ENCODE results near the gene C3orf22.

The C3orf22 gene

GRCh38 chr3:126526668-126527005 lies 32.1 kb downstream of the C3orf22 start:
- no peak for DNase-seq

DNA sequence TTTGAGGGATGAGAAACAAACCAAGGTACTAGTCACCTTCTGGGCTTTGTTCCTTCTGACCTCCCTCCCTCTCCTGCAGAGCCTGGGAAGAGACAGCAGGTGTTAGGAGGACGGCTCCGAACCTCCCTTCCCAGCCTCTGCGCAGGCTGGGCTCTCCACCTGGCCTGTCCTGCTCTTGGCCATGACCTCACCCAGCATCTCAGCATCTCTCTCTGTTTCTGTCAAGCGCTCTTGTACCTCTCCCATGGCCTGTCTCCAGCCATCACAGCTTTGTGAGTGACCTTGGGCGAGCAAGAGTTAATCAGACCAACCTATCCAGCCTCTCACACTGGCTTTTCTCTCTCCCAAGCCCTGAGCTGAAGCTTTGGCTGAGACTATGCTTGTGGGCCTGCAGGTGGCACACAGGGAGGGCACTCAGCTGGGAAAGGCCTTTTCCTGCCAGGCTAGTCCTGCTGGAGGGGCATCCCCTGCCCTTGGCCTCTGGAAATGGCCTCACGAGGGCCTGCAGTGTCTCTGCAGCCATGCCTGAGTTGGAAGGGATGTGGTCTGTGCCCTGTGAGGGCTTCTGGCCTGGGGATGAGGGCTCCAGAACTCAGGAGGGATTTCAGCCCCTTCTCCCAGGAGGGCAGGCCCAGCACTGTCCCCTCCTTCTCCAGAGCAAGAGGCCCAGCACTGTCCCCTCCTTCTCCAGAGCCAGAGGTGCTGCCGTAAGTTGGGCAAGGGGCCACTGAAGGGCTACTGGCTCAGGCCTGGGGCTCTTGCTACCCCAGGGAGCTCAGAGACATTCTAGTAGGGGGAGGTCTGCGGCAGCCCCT lies 32.7 kb downstream of the C3orf22 start:
- DNase-seq = no peak

DNA sequence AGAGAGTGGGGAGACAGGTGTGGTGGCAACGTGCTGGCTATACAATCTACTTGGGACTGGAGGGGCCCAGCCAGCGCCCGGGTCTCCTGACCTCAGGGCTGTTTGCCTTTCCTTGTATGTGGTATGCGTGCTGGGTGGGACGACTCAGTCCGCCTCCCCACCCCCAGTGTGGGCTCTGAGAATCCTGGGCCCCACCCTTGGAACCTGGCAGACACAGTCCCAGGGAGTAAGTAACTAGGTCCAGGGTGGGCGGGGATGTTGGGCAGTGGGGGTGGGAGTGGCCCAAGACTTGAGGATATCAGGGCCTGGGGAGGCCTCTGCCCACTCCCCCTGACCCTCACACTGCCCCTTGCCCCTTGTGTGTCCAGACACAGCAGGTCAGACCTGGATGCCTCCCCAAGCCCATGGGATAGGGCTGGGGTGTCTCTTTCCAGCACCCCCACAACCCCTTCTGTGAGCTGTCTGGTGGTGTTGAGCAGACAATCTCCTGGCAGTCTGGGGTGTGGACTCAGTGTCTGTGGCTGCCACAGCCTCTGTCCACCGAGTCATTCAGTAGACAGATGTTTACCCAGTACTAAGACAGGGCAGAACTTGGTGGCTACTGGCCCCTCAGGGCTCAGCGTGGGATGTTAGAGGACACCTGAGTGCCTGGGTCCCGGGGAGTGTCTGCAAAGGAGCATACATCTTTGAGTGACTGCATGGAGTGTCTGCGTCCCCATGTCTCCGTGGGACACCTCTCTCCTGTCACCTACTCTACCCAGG lies 33.5 kb downstream of the C3orf22 start:
- DNase-seq = no peak

- peak; percentile 18 for DNase-seq
Observed at GRCh38 chr3:126524429-126524988, 34.2 kb downstream of the C3orf22 start.

GRCh38 chr3:126523745-126524428 lies 34.8 kb downstream of the C3orf22 start, which contains the start of gene CHST13:
Gene CHST13, plus strand, starts transcription at chr3:126524155. Its CDS starts 178 bp downstream, at chr3:126524333.
- DNase-seq = peak; percentile 34

GRCh38 chr3:126522363-126522788 lies 36.4 kb downstream of the C3orf22 start:
- peak; percentile 13 for DNase-seq

GRCh38 chr3:126521122-126521891 lies 37.4 kb downstream of the C3orf22 start:
- no peak for DNase-seq

DNA sequence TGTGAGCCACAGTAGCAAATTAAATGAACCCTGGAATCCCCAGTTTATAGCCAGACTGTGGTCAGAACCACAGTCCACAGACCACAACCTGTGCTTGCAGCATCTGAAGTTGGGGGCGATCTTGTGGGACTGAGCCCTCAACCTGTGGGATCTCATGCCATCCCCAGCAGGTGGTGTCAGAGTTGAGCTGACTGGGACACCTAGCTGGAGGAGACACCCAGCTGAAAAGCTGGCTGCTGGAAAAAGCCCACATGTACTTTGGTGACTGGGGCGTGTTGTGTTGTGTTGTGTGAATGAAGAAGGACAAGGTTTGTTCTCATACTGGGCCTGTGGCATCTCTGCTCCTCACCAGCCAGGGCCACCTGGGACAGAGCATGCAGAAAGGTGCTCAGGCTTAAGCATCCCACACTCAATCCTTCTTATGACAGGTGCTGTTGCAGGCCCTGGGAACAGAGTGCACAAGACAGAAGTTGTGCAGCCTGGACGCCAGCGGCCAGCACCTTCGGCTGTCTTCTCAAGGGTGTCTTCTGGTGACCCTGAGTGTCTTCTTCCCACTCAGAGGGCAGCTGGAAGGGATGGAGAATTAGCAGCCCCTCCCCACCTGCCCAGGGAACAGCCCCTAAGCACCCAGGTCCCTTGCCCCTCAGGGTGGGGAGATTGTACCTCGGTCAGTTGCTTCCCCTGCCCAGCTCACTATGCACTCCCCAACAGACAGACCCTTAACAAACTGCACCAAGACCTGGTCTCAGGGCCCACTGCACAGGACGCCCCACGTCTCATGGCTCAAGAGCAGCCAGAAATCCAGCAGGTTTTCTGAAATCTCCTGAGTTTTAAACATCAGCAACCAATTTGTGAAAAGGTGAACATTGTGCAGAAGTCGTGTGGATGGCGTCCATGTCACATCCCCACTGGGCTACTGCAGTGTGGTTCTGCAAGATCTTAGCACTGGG lies 39.0 kb downstream of the C3orf22 start:
- DNase-seq = no peak

GRCh38 chr3:126518779-126519177 lies 40.0 kb downstream of the C3orf22 start:
- no peak for DNase-seq

- no peak for DNase-seq
Observed at GRCh38 chr3:126517986-126518778, 40.5 kb downstream of the C3orf22 start.

- no peak for DNase-seq
Observed at GRCh38 chr3:126517291-126517951, 41.3 kb downstream of the C3orf22 start, which contains the start of gene UROC1. Gene UROC1, minus strand, starts transcription at chr3:126517773. Its CDS starts 54 bp downstream, at chr3:126517719.

DNA sequence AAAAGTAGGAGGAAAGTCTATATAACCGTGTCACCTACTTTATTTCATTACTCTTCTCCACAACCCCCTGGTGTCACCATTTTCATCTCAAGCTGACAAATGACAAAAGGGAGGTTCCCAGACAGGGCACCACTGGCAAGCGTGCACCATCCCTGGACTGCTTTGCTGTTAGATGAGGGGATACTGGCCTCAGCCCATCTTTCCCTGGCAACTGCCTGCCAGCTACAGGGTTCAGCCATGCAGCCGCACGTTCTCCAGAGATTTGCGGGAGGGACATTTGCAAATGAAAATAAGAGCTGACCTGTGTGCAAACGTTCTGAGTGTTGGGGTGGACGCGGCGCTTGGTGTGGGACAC lies 41.8 kb downstream of the C3orf22 start:
- DNase-seq = no peak

DNA sequence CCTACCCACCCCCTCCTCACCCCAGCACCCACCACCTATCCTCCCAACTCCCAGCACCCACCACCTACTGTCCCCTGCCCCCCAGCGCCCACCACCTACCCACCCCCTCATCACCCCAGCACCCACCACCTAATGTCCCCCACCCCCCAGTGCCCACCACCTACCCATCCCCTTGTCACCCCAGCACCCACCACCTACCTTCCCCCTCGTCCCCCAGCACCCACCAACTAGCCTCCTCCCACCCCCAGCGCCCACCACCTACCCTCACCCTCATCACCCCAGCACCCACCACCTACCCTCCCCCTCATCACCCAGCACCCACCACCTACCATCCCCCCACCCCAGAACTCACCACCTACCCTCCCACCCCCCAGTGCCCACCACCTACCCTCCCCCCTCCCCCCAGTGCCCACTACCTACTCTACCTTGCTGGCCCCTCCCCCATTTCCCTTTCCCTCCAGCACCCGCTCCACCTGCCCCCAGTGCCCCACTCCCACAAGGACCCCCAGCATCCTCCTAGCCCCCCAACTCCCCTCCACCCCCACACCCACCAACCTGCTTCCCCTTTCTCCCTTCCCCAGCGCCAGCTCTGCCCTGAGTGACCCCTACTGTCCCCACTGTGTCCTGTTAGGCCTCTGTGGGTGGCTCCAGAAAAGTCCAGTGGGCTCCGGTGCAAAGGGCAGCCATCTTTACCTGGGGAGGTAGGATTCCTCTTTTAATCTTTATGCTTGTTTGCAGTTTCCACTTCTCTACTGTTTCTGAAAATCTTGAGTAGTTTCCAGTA lies 42.4 kb downstream of the C3orf22 start:
- no peak for DNase-seq

- DNase-seq = no peak
Observed at GRCh38 chr3:126515066-126515706, 43.5 kb downstream of the C3orf22 start.

DNA sequence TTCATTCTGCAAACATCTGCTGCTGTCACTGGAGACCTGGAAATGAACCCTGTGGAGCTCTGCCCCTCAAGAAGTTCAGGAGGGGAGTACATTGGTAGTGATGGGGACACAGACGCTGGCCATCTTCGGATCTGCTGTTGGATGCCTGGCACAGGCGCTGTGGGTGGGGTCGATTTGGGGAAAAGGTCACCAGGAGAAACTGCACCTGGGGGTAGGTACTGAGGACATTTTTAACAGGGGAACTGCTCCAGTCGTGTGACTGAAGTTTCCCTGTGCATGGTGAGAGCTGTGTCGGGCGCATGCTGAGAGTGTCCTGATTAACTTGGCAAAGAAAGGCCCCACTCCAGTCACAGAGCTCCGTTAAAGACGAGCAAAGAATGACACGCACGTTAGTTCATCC lies 44.6 kb downstream of the C3orf22 start:
- no peak for DNase-seq

- DNase-seq = no peak
Observed at GRCh38 chr3:126512916-126513650, 45.6 kb downstream of the C3orf22 start.

DNA sequence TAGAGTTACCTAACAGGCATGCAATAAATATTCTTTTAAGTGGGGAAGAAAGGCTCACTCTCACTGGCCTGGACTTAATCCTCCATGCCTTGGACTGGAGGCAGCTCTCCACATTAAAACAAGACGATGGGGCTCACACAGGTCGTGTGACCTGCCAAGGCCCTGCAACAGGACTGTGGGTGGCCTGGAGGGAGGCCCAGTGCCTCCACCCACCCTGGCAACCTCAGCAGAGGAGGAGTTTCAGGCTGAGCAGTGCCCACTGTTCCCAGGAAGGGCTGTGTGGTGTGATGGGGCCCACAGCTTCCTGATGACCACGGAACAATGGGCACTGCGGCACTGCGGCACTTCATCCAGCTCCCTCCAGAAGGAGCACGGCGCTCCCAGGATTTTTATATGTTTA lies 46.7 kb downstream of the C3orf22 start:
- DNase-seq = no peak

GRCh38 chr3:126511291-126511690 lies 47.4 kb downstream of the C3orf22 start:
- no peak for DNase-seq

All from NCI-H2227 treated with DMSO at 0.1 percent for 48 hours (cell line).